ENCODE results near the gene UPK2. TPM values are rescaled to one million over a fixed set of nuclear protein-coding genes. Genes with fewer than 3 reads are reported as not detected.
A peak's percentile ranks its signal among the peaks of the same experiment; 100 is the strongest.
"Not testable (repeated sequence)": the region's sequence is repeated elsewhere in the genome, so short reads cannot be mapped to it uniquely, and the experiment has no call there.

UPK2 gene
- total RNA-seq, 1 donor from 2014 or later, result 0.86 TPM

- no peak overlapping the region for H3K4me3 Mint-ChIP-seq (ENCODE audit: unreplicated experiment)
- H3K9me3 Mint-ChIP-seq (ENCODE audit: unreplicated experiment), result no peaks in the 10 kb centered on the region
- H3K4me1 Mint-ChIP-seq (ENCODE audit: unreplicated experiment), result peaks cover 2% of the 10 kb centered on the region
- no peaks in the 10 kb centered on the region for H3K36me3 Mint-ChIP-seq (ENCODE audit: unreplicated experiment)
- no peak for TF ChIP-seq CTCF (IDR thresholded peaks at IDR 0.05)
- H3K27ac Mint-ChIP-seq (ENCODE audit: unreplicated experiment), result no peak overlapping the region
- no peaks in the 10 kb centered on the region for H3K27me3 Mint-ChIP-seq (ENCODE audit: unreplicated experiment)
- DNase-seq (ENCODE audit: extremely low spot score, unreplicated experiment), result no peak
These were observed 32.2 kb downstream of the UPK2 start for GRCh38 chr11:118988280-118988679.

GRCh38 chr11:118991486-118992038, 35.5 kb downstream of the UPK2 start:
- not testable (repeated sequence) for H3K4me3 Mint-ChIP-seq (ENCODE audit: unreplicated experiment); H3K36me3 Mint-ChIP-seq (ENCODE audit: unreplicated experiment); H3K27ac Mint-ChIP-seq (ENCODE audit: unreplicated experiment)

GRCh38 chr11:118996926-118997626, 41.0 kb downstream of the UPK2 start:
- no peak for DNase-seq (ENCODE audit: extremely low spot score, unreplicated experiment)
- Mint-ChIP-seq H3K36me3 (ENCODE audit: unreplicated experiment) (peaks cover 10% of the 10 kb centered on the region), H3K27ac (ENCODE audit: unreplicated experiment) (peak overlapping the region; percentile 92), H3K27me3 (ENCODE audit: unreplicated experiment) (no peaks in the 10 kb centered on the region), H3K9me3 (ENCODE audit: unreplicated experiment) (no peaks in the 10 kb centered on the region), H3K4me1 (ENCODE audit: unreplicated experiment) (peaks cover 28% of the 10 kb centered on the region), H3K4me3 (ENCODE audit: unreplicated experiment) (peak overlapping the region; percentile 95)
- TF ChIP-seq CTCF (IDR thresholded peaks at IDR 0.05), result peak; percentile 15

More at GRCh38 chr11:118991486-118992038, 35.5 kb downstream of the UPK2 start:
- H3K9me3 Mint-ChIP-seq (ENCODE audit: unreplicated experiment); H3K4me1 Mint-ChIP-seq (ENCODE audit: unreplicated experiment); DNase-seq (ENCODE audit: extremely low spot score, unreplicated experiment); H3K27me3 Mint-ChIP-seq (ENCODE audit: unreplicated experiment): not testable (repeated sequence)

- DNase-seq (ENCODE audit: extremely low spot score, unreplicated experiment), result peak; percentile 96
- Mint-ChIP-seq H3K27me3 (ENCODE audit: unreplicated experiment) (no peaks in the 10 kb centered on the region), H3K9me3 (ENCODE audit: unreplicated experiment) (no peaks in the 10 kb centered on the region), H3K4me3 (ENCODE audit: unreplicated experiment) (peak within 1 kb of the TSS; percentile 95), H3K36me3 (ENCODE audit: unreplicated experiment) (peaks cover 12% of the 10 kb centered on the region), H3K27ac (ENCODE audit: unreplicated experiment) (peak within 1 kb of the TSS; percentile 92), H3K4me1 (ENCODE audit: unreplicated experiment) (peaks cover 28% of the 10 kb centered on the region)
- peak; percentile 17 for TF ChIP-seq CTCF (IDR thresholded peaks at IDR 0.05)
These were observed 41.7 kb downstream of the UPK2 start, which contains the start of gene CENATAC for GRCh38 chr11:118997627-118998387. CENATAC (plus strand) TSS chr11:118998138; CDS start chr11:118998198, 60 bp downstream.

GRCh38 chr11:118998388-118998717, 42.3 kb downstream of the UPK2 start:
- peaks cover 28% of the 10 kb centered on the region for H3K4me1 Mint-ChIP-seq (ENCODE audit: unreplicated experiment)
- no peaks in the 10 kb centered on the region for H3K9me3 Mint-ChIP-seq (ENCODE audit: unreplicated experiment)
- TF ChIP-seq CTCF (IDR thresholded peaks at IDR 0.05), result no peak
- peak overlapping the region; percentile 95 for H3K4me3 Mint-ChIP-seq (ENCODE audit: unreplicated experiment)
- H3K27me3 Mint-ChIP-seq (ENCODE audit: unreplicated experiment), result no peaks in the 10 kb centered on the region
- H3K36me3 Mint-ChIP-seq (ENCODE audit: unreplicated experiment), result peaks cover 17% of the 10 kb centered on the region
- no peak for DNase-seq (ENCODE audit: extremely low spot score, unreplicated experiment)
- peak overlapping the region; percentile 92 for H3K27ac Mint-ChIP-seq (ENCODE audit: unreplicated experiment)

Data from osteocyte (in vitro differentiated cells).